ENCODE results near the gene ESD. TPM values are rescaled to one million over a fixed set of nuclear protein-coding genes. Genes with fewer than 3 reads are reported as not detected.

The ESD gene
- total RNA-seq, 3 donors from 2014 or later (not counting 1 experiment from before 2014, with no cell fraction given): 12.9 to 18.5 (median 14.3) TPM

DNA sequence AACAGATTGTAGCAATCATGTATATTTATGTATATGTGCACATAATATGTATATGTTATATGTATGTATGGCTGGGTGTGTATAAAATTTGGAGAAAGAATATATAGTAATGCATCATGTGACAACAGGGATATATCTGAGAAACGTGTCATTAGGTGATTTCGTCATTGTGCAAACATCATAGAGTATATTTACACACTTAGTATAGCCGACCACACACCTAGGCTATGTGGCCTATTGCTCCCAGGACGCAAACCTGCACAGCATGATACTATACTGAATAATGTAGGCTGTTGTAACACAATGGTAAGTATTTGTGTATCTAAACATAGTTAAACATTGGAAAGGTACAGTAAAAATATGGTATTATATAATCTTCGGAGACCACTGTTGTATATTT lies 43.8 kb downstream of the ESD start:
- H3K27ac Mint-ChIP-seq: no peak overlapping the region
- H3K4me1 Mint-ChIP-seq: peaks cover 47 to 52% of the 10 kb centered on the region in 2 donors
- Histone ChIP-seq H3K27ac (ENCODE audit: low read length) (no peak overlapping the region), H3K27me3 (ENCODE audit: control insufficient read depth, insufficient read depth, low read length) (peaks cover 6% of the 10 kb centered on the region), H3K4me1 (ENCODE audit: control insufficient read depth, insufficient read depth, low read length) (peaks cover 31% of the 10 kb centered on the region), H3K9me3 (ENCODE audit: control insufficient read depth, insufficient read depth, low read length) (no peaks in the 10 kb centered on the region), H3K4me3 (ENCODE audit: low read length) (no peak overlapping the region), H3K36me3 (ENCODE audit: control insufficient read depth, insufficient read depth, low read length) (peaks cover 4% of the 10 kb centered on the region)
- H3K36me3 Mint-ChIP-seq: no peaks in the 10 kb centered on the region
- H3K27me3 Mint-ChIP-seq (ENCODE audit: low read depth in 2 of 2): peaks cover 21 to 26% of the 10 kb centered on the region in 2 donors
- H3K4me3 Mint-ChIP-seq: no peak overlapping the region
- no peak for DNase-seq
- 86% methylated on average over 4 of the region's 5 CpGs for WGBS (ENCODE audit: insufficient coverage)
- ATAC-seq: no peak
- no peaks in the 10 kb centered on the region for H3K9me3 Mint-ChIP-seq
- intact Hi-C loops (cut with micrococcal nuclease): loop anchor here (2.0 to 5.0 kb wide), 4 partner anchors 44 to 1809 kb away; partner anchors contain the start of gene ESD
- TF ChIP-seq, protein P1, sequence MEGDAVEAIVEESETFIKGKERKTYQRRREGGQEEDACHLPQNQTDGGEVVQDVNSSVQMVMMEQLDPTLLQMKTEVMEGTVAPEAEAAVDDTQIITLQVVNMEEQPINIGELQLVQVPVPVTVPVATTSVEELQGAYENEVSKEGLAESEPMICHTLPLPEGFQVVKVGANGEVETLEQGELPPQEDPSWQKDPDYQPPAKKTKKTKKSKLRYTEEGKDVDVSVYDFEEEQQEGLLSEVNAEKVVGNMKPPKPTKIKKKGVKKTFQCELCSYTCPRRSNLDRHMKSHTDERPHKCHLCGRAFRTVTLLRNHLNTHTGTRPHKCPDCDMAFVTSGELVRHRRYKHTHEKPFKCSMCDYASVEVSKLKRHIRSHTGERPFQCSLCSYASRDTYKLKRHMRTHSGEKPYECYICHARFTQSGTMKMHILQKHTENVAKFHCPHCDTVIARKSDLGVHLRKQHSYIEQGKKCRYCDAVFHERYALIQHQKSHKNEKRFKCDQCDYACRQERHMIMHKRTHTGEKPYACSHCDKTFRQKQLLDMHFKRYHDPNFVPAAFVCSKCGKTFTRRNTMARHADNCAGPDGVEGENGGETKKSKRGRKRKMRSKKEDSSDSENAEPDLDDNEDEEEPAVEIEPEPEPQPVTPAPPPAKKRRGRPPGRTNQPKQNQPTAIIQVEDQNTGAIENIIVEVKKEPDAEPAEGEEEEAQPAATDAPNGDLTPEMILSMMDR (IDR thresholded peaks at IDR 0.05): no peak

DNA sequence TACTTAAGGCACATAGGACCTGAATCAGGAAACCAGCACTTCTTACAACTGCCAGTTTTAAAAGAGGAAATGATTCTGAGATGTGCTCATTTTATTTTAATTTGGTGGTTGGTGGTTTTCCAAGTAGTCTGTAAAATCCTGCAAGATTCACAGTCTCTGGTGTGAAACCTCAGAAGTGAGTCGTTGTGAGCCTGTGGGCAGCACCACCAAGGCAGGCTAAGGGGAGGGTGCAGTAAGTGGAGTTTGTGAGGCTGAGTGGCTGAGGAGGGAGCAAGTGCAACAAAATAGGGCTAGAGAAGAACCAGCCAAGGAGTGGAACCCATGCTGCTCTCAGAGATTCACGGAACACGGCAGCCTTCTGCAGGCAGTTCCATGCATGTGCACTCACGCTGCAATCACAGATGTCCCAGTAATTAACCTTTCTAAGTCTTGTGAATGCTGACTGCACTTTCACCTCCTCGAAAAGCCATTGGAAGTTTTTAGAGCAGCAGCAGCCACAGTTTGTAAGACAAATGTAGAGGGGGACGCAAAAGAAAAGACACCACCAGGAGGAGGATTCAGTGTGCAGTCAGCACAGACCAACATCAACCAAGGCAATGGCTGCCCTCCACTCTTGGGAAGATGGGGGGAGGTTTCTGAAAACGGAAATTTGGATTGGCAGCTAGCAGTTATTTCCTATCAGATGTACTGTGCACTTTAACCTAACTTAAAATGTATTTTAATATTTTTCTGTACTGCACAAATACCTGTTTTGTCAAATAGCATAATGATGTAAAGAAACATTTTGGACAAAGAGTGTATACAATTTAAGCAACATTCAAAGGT lies 44.9 kb downstream of the ESD start:
- peaks cover 4% of the 10 kb centered on the region for H3K36me3 ChIP-seq (ENCODE audit: control insufficient read depth, insufficient read depth, low read length)
- peaks cover 4% of the 10 kb centered on the region for H3K27me3 ChIP-seq (ENCODE audit: control insufficient read depth, insufficient read depth, low read length)
- TF ChIP-seq, protein P1 (IDR thresholded peaks at IDR 0.05): no peak
- Mint-ChIP-seq H3K36me3 (peaks cover 5% of the 10 kb centered on the region), H3K9me3 (no peaks in the 10 kb centered on the region), H3K4me3 (peak overlapping the region; percentile 68), H3K4me1 (peaks cover 47 to 52% of the 10 kb centered on the region in 2 donors), H3K27me3 (ENCODE audit: low read depth in 2 of 2) (peaks cover 11 to 15% of the 10 kb centered on the region in 2 donors), H3K27ac (peak overlapping the region; percentile 65 to 76)
- intact Hi-C loops (cut with micrococcal nuclease): loop anchor here (1.0 to 5.0 kb wide), 5 partner anchors 26 to 1810 kb away; partner anchors contain the start of gene ESD
- 16% methylated on average over 6 of the region's 7 CpGs for WGBS (ENCODE audit: insufficient coverage)
- H3K4me1 ChIP-seq (ENCODE audit: control insufficient read depth, insufficient read depth, low read length): peaks cover 27% of the 10 kb centered on the region
- DNase-seq: peak; percentile 62 to 84
- no peaks in the 10 kb centered on the region for H3K9me3 ChIP-seq (ENCODE audit: control insufficient read depth, insufficient read depth, low read length)
- ATAC-seq: peak; percentile 94 to 97 (median 95)
- H3K4me3 ChIP-seq (ENCODE audit: low read length): no peak overlapping the region
- H3K27ac ChIP-seq (ENCODE audit: low read length): peak overlapping the region; percentile 37

DNA sequence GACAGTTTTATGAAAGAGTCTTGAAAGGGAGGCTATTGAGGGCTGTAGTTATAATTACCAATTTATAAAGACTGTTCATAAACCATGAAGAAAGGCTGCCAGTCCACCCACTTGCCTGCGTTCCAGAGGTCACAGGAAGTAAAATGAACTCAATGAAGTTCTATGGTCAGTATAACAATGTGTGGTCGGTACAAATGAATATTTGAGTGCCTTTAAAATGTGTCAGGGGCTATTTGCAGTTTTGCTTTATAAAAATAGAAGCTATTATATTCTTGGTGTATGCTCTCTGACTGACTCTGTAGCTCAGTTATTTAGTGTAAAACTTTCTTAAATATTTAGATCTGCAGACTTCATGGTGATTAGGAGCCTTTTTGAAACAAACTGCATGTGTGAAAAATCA lies 47.0 kb downstream of the ESD start:
- intact Hi-C loops (cut with micrococcal nuclease): loop anchor here (5.0 kb wide), 3 partner anchors 47 to 1812 kb away; partner anchors contain the start of gene ESD

More for the DNA sequence above, 47.0 kb downstream of the ESD start:
- TF ChIP-seq, protein P1 (IDR thresholded peaks at IDR 0.05): no peak
- H3K27me3 Mint-ChIP-seq (ENCODE audit: low read depth in 2 of 2): peaks cover 11 to 13% of the 10 kb centered on the region in 2 donors
- Histone ChIP-seq H3K4me3 (ENCODE audit: low read length) (no peak overlapping the region), H3K27ac (ENCODE audit: low read length) (no peak overlapping the region), H3K4me1 (ENCODE audit: control insufficient read depth, insufficient read depth, low read length) (peaks cover 27% of the 10 kb centered on the region), H3K36me3 (ENCODE audit: control insufficient read depth, insufficient read depth, low read length) (peaks cover 4% of the 10 kb centered on the region), H3K9me3 (ENCODE audit: control insufficient read depth, insufficient read depth, low read length) (no peaks in the 10 kb centered on the region), H3K27me3 (ENCODE audit: control insufficient read depth, insufficient read depth, low read length) (no peaks in the 10 kb centered on the region)
- H3K4me1 Mint-ChIP-seq: peaks cover 47 to 52% of the 10 kb centered on the region in 2 donors
- peak overlapping the region; percentile 1 for H3K4me3 Mint-ChIP-seq
- peaks cover 14% of the 10 kb centered on the region for H3K36me3 Mint-ChIP-seq
- DNase-seq (no peak), ATAC-seq (no peak)
- no peaks in the 10 kb centered on the region for H3K9me3 Mint-ChIP-seq
- no peak overlapping the region for H3K27ac Mint-ChIP-seq
- WGBS (ENCODE audit: insufficient coverage): 71% methylated on average over 2 of the region's 2 CpGs
